Airway epithelial cell (primary cell): Measurements from ENCODE around the gene PLXNA4. TPM values are rescaled to one million over a fixed set of nuclear protein-coding genes. Genes with fewer than 3 reads are reported as not detected.

Source experiments
- total RNA-seq: library from RNA; depleted of rRNA; stranded (reverse); fragments of >200 nt; gene quantifications from 2 replicates; pipeline ENCODE4 v1.2.3, GENCODE V29; 2015

The PLXNA4 gene
- 0.07 TPM in 1 of 2 replicates, not detected in the other for total RNA-seq

GRCh38 chr7:132575982-132576720 is at the start of gene PLXNA4:
TSS of gene PLXNA4 (minus strand) at chr7:132576470. CDS start at chr7:132508693, 67,777 bp downstream.

